SK-N-SH (cell line): Measurements from ENCODE around the gene EDDM13.

ENCODE experiments used
- EZH2phosphoT487 ChIP-seq: fragments of 200-600 bp; sonication (generic); IDR thresholded peaks from 2 replicates; pipeline ENCODE4 v1.6.1; 2017; ENCODE audit warnings: low read depth, mixed run types, mild to moderate bottlenecking, antibody characterized with exemption, moderate library complexity, borderline replicate concordance
- NFIC ChIP-seq: IDR thresholded peaks from 2 replicates; pipeline ENCODE4 v1.4.0; 2012; ENCODE audit warnings: borderline replicate concordance
- POLR2AphosphoS5 ChIP-seq: IDR thresholded peaks from 2 replicates; pipeline ENCODE4 v1.6.1; 2012; ENCODE audit warnings: low read depth, low read length
- TF ChIP-seq, protein P1 (sequence below): fragments of 200-600 bp; sonication (generic); IDR thresholded peaks from 2 replicates; pipeline ENCODE4 v1.6.1; 2017; ENCODE audit warnings: antibody characterized with exemption, mild to moderate bottlenecking, moderate library complexity

- TF ChIP-seq, protein P1, sequence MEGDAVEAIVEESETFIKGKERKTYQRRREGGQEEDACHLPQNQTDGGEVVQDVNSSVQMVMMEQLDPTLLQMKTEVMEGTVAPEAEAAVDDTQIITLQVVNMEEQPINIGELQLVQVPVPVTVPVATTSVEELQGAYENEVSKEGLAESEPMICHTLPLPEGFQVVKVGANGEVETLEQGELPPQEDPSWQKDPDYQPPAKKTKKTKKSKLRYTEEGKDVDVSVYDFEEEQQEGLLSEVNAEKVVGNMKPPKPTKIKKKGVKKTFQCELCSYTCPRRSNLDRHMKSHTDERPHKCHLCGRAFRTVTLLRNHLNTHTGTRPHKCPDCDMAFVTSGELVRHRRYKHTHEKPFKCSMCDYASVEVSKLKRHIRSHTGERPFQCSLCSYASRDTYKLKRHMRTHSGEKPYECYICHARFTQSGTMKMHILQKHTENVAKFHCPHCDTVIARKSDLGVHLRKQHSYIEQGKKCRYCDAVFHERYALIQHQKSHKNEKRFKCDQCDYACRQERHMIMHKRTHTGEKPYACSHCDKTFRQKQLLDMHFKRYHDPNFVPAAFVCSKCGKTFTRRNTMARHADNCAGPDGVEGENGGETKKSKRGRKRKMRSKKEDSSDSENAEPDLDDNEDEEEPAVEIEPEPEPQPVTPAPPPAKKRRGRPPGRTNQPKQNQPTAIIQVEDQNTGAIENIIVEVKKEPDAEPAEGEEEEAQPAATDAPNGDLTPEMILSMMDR = no peak
- TF ChIP-seq NFIC (no peak), EZH2phosphoT487 (no peak), POLR2AphosphoS5 (no peak)
Measured at GRCh38 chr19:56306016-56306415, 33.5 kb downstream of the EDDM13 start.
